SK-N-SH (cell line): ENCODE data around the gene CCDC188. TPM values are rescaled to one million over a fixed set of nuclear protein-coding genes. Genes with fewer than 3 reads are reported as not detected.

Experiments used
- CTCF ChIA-PET: fragments of 300-600, 350-600 bp; formaldehyde crosslinking; extraction: SDS; loops from one replicate; lab custom pipeline; 2021; lab: Yijun Ruan, JAX
- POLR2A ChIA-PET: fragments of 350-600 bp; sonication (Branson Sonifier 250); formaldehyde crosslinking; extraction: SDS; loops from one replicate; lab custom pipeline; 2020; ENCODE audit warnings: antibody characterized with exemption, inconsistent platforms; lab: Yijun Ruan, JAX
- DNase-seq: peaks from one replicate; pipeline ENCODE4 v3.0.0; 2012
- H2AFZ ChIP-seq: fragments of 200-600 bp; sonication (generic); 2 replicates; pipeline ENCODE4 v1.8.1; 2016; ENCODE audit warnings: antibody characterized with exemption, mild to moderate bottlenecking, low read depth
- H3F3A ChIP-seq: fragments of 200-600 bp; sonication (generic); replicated peaks from 2 replicates; pipeline ENCODE3; 2016; ENCODE audit warnings: antibody characterized with exemption, mild to moderate bottlenecking; ENCODE audit not compliant: insufficient read depth
- H3K27ac ChIP-seq, 2 experiments: fragments of 200-500 bp in 1 of 2; fragments of 200-600 bp in 1 of 2; sonication (Bioruptor generic) in 1 of 2; sonication (generic), shearing (Covaris generic) in 1 of 2; 2 replicates each; pipeline versions ENCODE4 v1.5.1 to v1.6.1; 2014 to 2016; ENCODE audit warnings: low read depth in 2 of 2, inconsistent platforms in 1 of 2, low read length in 1 of 2, mild to moderate bottlenecking in 1 of 2, mixed read lengths in 1 of 2
- H3K27me3 ChIP-seq: fragments of 200-600 bp; sonication (generic), shearing (Covaris generic); 2 replicates; pipeline ENCODE4 v1.6.1; 2016; ENCODE audit warnings: mixed run types; ENCODE audit not compliant: insufficient read depth
- H3K36me3 ChIP-seq, 2 experiments: fragments of 200-500 bp in 1 of 2; fragments of 200-600 bp in 1 of 2; sonication (Bioruptor generic) in 1 of 2; sonication (generic) in 1 of 2; replicated peaks in 1 of 2; 2 replicates each; pipeline versions ENCODE3 to v1.5.1; 2014 to 2016; ENCODE audit warnings: low read length in 1 of 2, mild to moderate bottlenecking in 1 of 2; ENCODE audit not compliant: insufficient read depth in 2 of 2, control insufficient read depth in 1 of 2
- H3K4me1 ChIP-seq, 2 experiments: fragments of 200-500 bp in 1 of 2; fragments of 200-600 bp in 1 of 2; sonication (Bioruptor generic) in 1 of 2; sonication (generic), shearing (Covaris generic) in 1 of 2; 2 replicates each; pipeline versions ENCODE4 v1.5.1 to v1.6.1; 2014 to 2016; ENCODE audit warnings: low read depth in 1 of 2, low read length in 1 of 2, mixed run types in 1 of 2; ENCODE audit not compliant: insufficient read depth in 2 of 2, control insufficient read depth in 1 of 2
- H3K4me2 ChIP-seq: fragments of 200-600 bp; sonication (generic), shearing (Covaris generic); 2 replicates; pipeline ENCODE4 v1.6.1; 2017; ENCODE audit warnings: mixed run types
- H3K4me3 ChIP-seq, 2 experiments: fragments of 200-500 bp in 1 of 2; fragments of 200-600 bp in 1 of 2; sonication (Bioruptor generic) in 1 of 2; sonication (generic), shearing (Covaris generic) in 1 of 2; 2 replicates each; pipeline versions ENCODE4 v1.5.1 to v1.8.1; 2014 to 2016; ENCODE audit warnings: low read depth in 2 of 2, inconsistent platforms in 1 of 2, low read length in 1 of 2, mild to moderate bottlenecking in 1 of 2, mixed read lengths in 1 of 2, moderate library complexity in 1 of 2
- H3K79me2 ChIP-seq: fragments of 200-600 bp; sonication (generic); 2 replicates; pipeline ENCODE4 v1.8.1; 2017; ENCODE audit warnings: mild to moderate bottlenecking; ENCODE audit not compliant: insufficient read depth
- H3K9ac ChIP-seq: fragments of 200-600 bp; sonication (generic); 2 replicates; pipeline ENCODE4 v1.6.1; 2017; ENCODE audit warnings: mixed run types
- H3K9me2 ChIP-seq: fragments of 200-600 bp; sonication (generic); 2 replicates; pipeline ENCODE4 v1.6.1; 2017; ENCODE audit warnings: mixed run types
- H3K9me3 ChIP-seq: fragments of 200-600 bp; sonication (generic); 2 replicates; pipeline ENCODE4 v1.6.1; 2017; ENCODE audit warnings: mixed run types, mild to moderate bottlenecking, moderate library complexity
- H4K20me1 ChIP-seq: fragments of 200-600 bp; sonication (generic); 2 replicates; pipeline ENCODE4 v1.6.1; 2017; ENCODE audit warnings: mild to moderate bottlenecking, mixed run types; ENCODE audit not compliant: insufficient read depth
- EP300 ChIP-seq, 2 experiments: IDR thresholded peaks; 2 replicates each; pipeline versions ENCODE4 v1.4.0 to v1.6.1; 2012; ENCODE audit warnings: borderline replicate concordance in 1 of 2, low read depth in 1 of 2, low read length in 1 of 2
- JUND ChIP-seq: IDR thresholded peaks from 2 replicates; pipeline ENCODE4 v1.4.0; 2012
- MEF2A ChIP-seq: IDR thresholded peaks from 2 replicates; pipeline ENCODE4 v1.4.0; 2012; ENCODE audit warnings: low read depth, borderline replicate concordance
- MXI1 ChIP-seq: IDR thresholded peaks from 2 replicates; pipeline ENCODE4 v1.6.1; 2012; ENCODE audit warnings: mild to moderate bottlenecking, low read depth, low read length, improper control_type of control experiment
- NRF1 ChIP-seq: IDR thresholded peaks from 2 replicates; pipeline ENCODE4 v1.6.1; 2012; ENCODE audit warnings: low read depth, mild to moderate bottlenecking, low read length
- POLR2AphosphoS5 ChIP-seq: IDR thresholded peaks from 2 replicates; pipeline ENCODE4 v1.6.1; 2012; ENCODE audit warnings: low read depth, low read length
- RAD21 ChIP-seq: IDR thresholded peaks from 2 replicates; pipeline ENCODE4 v1.6.1; 2012; ENCODE audit warnings: mild to moderate bottlenecking, low read length
- RFX5 ChIP-seq: IDR thresholded peaks from 2 replicates; pipeline ENCODE4 v1.6.1; 2012; ENCODE audit warnings: mild to moderate bottlenecking, improper control_type of control experiment, low read length
- RXRA ChIP-seq: IDR thresholded peaks from 2 replicates; pipeline ENCODE4 v1.4.0; 2012; ENCODE audit warnings: low read depth, mild to moderate bottlenecking, borderline replicate concordance
- WGBS: methylation state at CpG from one replicate; pipeline ENCODE4 v1.1.6; 2017; ENCODE audit warnings: low lambda C conversion rate; 5-methylcytosine and 5-hydroxymethylcytosine counted together
- polyA plus RNA-seq, 3 experiments: library from polyadenylated mRNA; depleted of rRNA; stranded (reverse); fragments of >200 nt; gene quantifications; 2 replicates each; pipeline ENCODE4 v1.2.3, GENCODE V29; 2012
- TF ChIP-seq, protein P1 (sequence below): IDR thresholded peaks from 2 replicates; pipeline ENCODE4 v1.4.0; 2012; ENCODE audit warnings: low read depth, borderline replicate concordance
- TF ChIP-seq, protein P2 (sequence below): IDR thresholded peaks from 2 replicates; pipeline ENCODE4; 2012
- TF ChIP-seq, protein P3 (sequence below): IDR thresholded peaks from 2 replicates; pipeline ENCODE4 v1.4.0; 2012; ENCODE audit warnings: low read depth
- TF ChIP-seq, protein P4 (sequence below): fragments of 150-350 bp; IDR thresholded peaks from 2 replicates; pipeline ENCODE4 v1.6.1; 2017; ENCODE audit warnings: antibody characterized with exemption, low read length, low read depth, borderline replicate concordance

CCDC188 gene
- polyA plus RNA-seq, 1 of the 3 experiments (the other 2 are of a cell fraction), result 21.1 TPM

DNA sequence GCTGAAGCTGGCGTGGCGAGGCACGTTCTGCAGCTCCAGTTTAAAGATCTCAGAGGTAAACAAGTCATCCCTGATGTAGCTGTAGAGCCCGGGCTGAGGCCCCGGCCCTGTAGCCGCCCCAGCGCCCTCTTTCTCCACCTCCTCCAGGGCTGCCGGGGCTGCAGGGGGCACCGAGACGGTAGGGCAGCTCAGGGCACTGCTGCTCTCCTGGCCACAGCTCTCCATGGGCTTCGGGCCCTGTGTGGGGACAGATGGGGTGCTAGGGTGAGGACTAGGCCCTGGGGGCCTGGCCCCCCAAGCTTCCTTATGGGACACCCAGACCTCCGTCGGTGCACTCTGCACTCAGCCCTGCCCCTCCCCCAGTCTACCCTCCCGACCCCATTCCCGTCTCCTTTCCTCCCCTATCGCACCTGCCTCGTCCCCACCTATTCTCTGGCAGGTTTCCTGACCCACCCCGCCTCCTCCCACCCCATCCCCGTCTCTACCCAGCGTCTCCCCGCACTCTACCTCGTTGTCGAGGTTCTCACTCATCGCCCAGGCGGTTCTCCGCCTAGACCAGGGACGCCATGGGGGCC lies 34.4 kb downstream of the CCDC188 start:
- Histone ChIP-seq H3K4me1 (peaks cover 16 to 28% of the 10 kb centered on the region in 2 experiments; a peak in 3 of 4 replicates), H3K27me3 (no peaks in the 10 kb centered on the region), H4K20me1 (0 out of 2 replicates have a peak, but pooled peaks cover 2% of the 10 kb centered on the region), H3F3A (peaks cover 7% of the 10 kb centered on the region), H3K79me2 (peaks cover 66% of the 10 kb centered on the region), H3K9me3 (no peaks in the 10 kb centered on the region), H3K27ac (peak overlapping the region; percentile 60 to 83; a peak in 3 of 4 replicates), H3K9me2 (no peaks in the 10 kb centered on the region), H2AFZ (peak overlapping the region; percentile 83; the same call in 1 of the 2 replicates), H3K36me3 (peaks cover 37 to 56% of the 10 kb centered on the region in 2 experiments), H3K4me3 (peak overlapping the region; percentile 78 to 90), H3K9ac (peak overlapping the region; percentile 88), H3K4me2 (peak overlapping the region; percentile 96)
- WGBS, result 8% methylated on average over 21 of the region's 27 CpGs
- ChIA-PET POLR2A (interaction anchor here (0.6 to 2.4 kb wide), 5 partner anchors 12 to 220 kb away, joined by 4 to 7 read pairs (median 5); partner anchors contain the start of genes DGCR8 and ZDHHC8), CTCF (interaction anchor here (0.8 to 1.9 kb wide), 6 partner anchors 31 to 157 kb away, joined by 3 to 4 read pairs (median 3); no protein-coding TSS in a partner anchor)
- DNase-seq, result no peak
- TF ChIP-seq MXI1 (no peak), JUND (no peak), RAD21 (no peak), NRF1 (no peak), POLR2AphosphoS5 (no peak), RFX5 (no peak)
- TF ChIP-seq, protein P1, sequence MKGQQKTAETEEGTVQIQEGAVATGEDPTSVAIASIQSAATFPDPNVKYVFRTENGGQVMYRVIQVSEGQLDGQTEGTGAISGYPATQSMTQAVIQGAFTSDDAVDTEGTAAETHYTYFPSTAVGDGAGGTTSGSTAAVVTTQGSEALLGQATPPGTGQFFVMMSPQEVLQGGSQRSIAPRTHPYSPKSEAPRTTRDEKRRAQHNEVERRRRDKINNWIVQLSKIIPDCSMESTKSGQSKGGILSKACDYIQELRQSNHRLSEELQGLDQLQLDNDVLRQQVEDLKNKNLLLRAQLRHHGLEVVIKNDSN, result no peak

DNA sequence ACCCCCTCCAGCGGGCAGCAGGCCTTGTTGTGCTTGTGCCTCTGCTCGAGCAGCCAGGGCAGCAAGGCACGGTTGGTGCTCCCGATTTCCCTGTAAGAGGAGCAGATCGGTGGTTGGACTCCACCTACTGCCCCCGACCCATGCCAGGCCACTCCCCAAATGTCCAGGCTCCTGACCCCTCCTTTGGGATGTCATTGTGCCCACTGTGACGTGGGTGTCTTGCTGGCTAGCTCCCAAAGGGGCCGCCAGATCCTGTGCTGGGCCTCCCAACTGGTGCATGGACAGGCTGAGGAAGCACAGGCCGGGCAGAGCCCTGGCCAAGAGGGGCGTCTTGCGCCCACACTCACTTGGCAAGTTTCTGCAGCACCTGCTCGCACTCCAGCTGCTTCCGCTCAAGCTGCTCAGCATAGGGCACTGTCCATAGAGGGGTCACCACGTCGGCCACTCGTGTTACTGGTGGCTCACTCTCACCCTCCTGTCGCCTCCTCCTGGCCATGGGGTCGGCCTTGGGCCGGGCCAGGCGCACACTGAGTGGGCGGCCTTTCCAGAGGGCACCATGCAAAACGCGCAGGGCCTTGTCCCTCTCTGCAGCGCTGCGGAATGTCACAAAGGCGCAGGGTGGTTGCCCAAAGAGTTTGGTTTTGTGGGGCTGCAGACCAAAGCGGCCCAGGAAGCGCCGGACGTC lies 35.0 kb downstream of the CCDC188 start, which contains the start of gene RANBP1:
Gene RANBP1 (plus strand): TSS at position 414 of the 685 bp plus-strand sequence. CDS start 81 bp downstream, at position 495.
- Histone ChIP-seq H4K20me1 (0 out of 2 replicates have a peak, but pooled peaks cover 5% of the 10 kb centered on the region), H3K9me3 (no peaks in the 10 kb centered on the region), H3K27me3 (no peaks in the 10 kb centered on the region), H2AFZ (peak within 1 kb of the TSS; percentile 83; the same call in 1 of the 2 replicates), H3K4me3 (peak within 1 kb of the TSS; percentile 78 to 90), H3K9ac (peak within 1 kb of the TSS; percentile 88), H3F3A (peaks cover 11% of the 10 kb centered on the region), H3K4me1 (peaks cover 16 to 28% of the 10 kb centered on the region in 2 experiments; a peak in 3 of 4 replicates), H3K4me2 (peak within 1 kb of the TSS; percentile 96), H3K36me3 (peaks cover 31 to 63% of the 10 kb centered on the region in 2 experiments), H3K27ac (peak within 1 kb of the TSS; percentile 60 to 83; a peak in 3 of 4 replicates), H3K9me2 (no peaks in the 10 kb centered on the region), H3K79me2 (peaks cover 59% of the 10 kb centered on the region)
- CTCF ChIA-PET, result interaction anchor here (0.8 to 1.9 kb wide), 4 partner anchors 30 to 157 kb away, joined by 3 to 4 read pairs (median 4); no protein-coding TSS in a partner anchor
- no peak for TF ChIP-seq EP300 (IDR thresholded peaks at IDR 0.05; ENCODE audit: borderline replicate concordance in 1 of 2, low read depth in 1 of 2, low read length in 1 of 2)
- TF ChIP-seq MXI1, result no peak
- TF ChIP-seq, protein P1, result no peak
- TF ChIP-seq, protein P2, sequence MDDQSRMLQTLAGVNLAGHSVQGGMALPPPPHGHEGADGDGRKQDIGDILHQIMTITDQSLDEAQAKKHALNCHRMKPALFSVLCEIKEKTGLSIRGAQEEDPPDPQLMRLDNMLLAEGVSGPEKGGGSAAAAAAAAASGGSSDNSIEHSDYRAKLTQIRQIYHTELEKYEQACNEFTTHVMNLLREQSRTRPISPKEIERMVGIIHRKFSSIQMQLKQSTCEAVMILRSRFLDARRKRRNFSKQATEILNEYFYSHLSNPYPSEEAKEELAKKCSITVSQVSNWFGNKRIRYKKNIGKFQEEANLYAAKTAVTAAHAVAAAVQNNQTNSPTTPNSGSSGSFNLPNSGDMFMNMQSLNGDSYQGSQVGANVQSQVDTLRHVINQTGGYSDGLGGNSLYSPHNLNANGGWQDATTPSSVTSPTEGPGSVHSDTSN, result no peak
- TF ChIP-seq, protein P3, sequence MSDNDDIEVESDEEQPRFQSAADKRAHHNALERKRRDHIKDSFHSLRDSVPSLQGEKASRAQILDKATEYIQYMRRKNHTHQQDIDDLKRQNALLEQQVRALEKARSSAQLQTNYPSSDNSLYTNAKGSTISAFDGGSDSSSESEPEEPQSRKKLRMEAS, result no peak
- TF ChIP-seq RXRA, result no peak
- no peak for TF ChIP-seq MEF2A
- TF ChIP-seq, protein P4, sequence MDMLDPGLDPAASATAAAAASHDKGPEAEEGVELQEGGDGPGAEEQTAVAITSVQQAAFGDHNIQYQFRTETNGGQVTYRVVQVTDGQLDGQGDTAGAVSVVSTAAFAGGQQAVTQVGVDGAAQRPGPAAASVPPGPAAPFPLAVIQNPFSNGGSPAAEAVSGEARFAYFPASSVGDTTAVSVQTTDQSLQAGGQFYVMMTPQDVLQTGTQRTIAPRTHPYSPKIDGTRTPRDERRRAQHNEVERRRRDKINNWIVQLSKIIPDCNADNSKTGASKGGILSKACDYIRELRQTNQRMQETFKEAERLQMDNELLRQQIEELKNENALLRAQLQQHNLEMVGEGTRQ, result no peak
- DNase-seq, result no peak
- WGBS, result 41% methylated on average over 11 of the region's 30 CpGs
- POLR2A ChIA-PET, result interaction anchor here (0.6 to 2.4 kb wide), 3 partner anchors 13 to 219 kb away, joined by 4 to 7 read pairs (median 5); partner anchors contain the start of gene DGCR8
